Uterus (tissue), 4 donors: ENCODE data around the gene HIF1AN. TPM values are rescaled to one million over a fixed set of nuclear protein-coding genes. Genes with fewer than 3 reads are reported as not detected.

Source experiments
- DNase-seq, 2 donors: peaks; one replicate each; pipeline ENCODE4 v3.0.0-alpha.2; 2019 to 2020
- H3K27ac ChIP-seq, 2 donors: fragments of 200-600 bp; sonication (generic); 1 replicate in 1 of 2; 2 replicates in 1 of 2; pipeline ENCODE4 v1.5.1; 2016 to 2018
- H3K27me3 ChIP-seq, 2 donors: fragments of 200-600 bp; sonication (generic); one replicate each; pipeline ENCODE4 v1.5.1; 2018 to 2019; ENCODE audit warnings: control low read depth in 1 of 2
- H3K36me3 ChIP-seq, 2 donors: fragments of 200-600 bp; sonication (generic); one replicate each; pipeline ENCODE4 v1.5.1; 2019; ENCODE audit warnings: control low read depth in 1 of 2
- H3K4me1 ChIP-seq, 2 donors: fragments of 200-600 bp; sonication (generic); one replicate each; pipeline ENCODE4 v1.5.1; 2018 to 2019; ENCODE audit warnings: control low read depth in 1 of 2
- H3K4me3 ChIP-seq, 2 donors: fragments of 200-600 bp; sonication (generic); 1 replicate in 1 of 2; 2 replicates in 1 of 2; pipeline ENCODE4 v1.5.1; 2018 to 2019; ENCODE audit warnings: mild to moderate bottlenecking in 1 of 2
- H3K9me3 ChIP-seq, 2 donors: fragments of 200-600 bp; sonication (generic); one replicate each; pipeline ENCODE4 v1.5.1; 2019; ENCODE audit warnings: control low read depth in 1 of 2
- CTCF ChIP-seq, 4 experiments: fragments of 200-600 bp in 2 of 4; fragments of 450-650 bp in 2 of 4; sonication (generic) in 2 of 4; IDR thresholded peaks; one replicate each; pipeline ENCODE4 v1.5.1; 2016 to 2019; ENCODE audit warnings: antibody characterized with exemption in 4 of 4, mild to moderate bottlenecking in 2 of 4, moderate library complexity in 1 of 4
- POLR2A ChIP-seq, 2 donors: fragments of 450-650 bp; IDR thresholded peaks; one replicate each; pipeline ENCODE4 v1.6.1; 2016; ENCODE audit warnings: antibody characterized with exemption in 2 of 2, mild to moderate bottlenecking in 1 of 2, moderate library complexity in 1 of 2
- intact Hi-C: fragments of 100-400 bp; cut with DNase I; formaldehyde crosslinking; loops from one replicate; pipeline ENCODE4 v1.15.1; 2023; ENCODE audit warnings: low total_unique reads
- total RNA-seq, 4 donors: library from RNA; depleted of rRNA in 3 of 4; stranded (reverse); fragments of >200 nt in 3 of 4; gene quantifications; one replicate each; pipeline versions ENCODE4 v1.1.0 to v1.2.4, GENCODE V29; 2014 to 2023
- donor health status: DM: yes; HTN: yes; CAD: no.

The HIF1AN gene
- total RNA-seq, 4 donors from 2014 or later: 2.8 to 36.2 (median 13.6) TPM

GRCh38 chr10:100600218-100600617 is 64.5 kb downstream of the HIF1AN start:
- TF ChIP-seq CTCF (IDR thresholded peaks at IDR 0.05): no peak
- TF ChIP-seq POLR2A (IDR thresholded peaks at IDR 0.05): no peak
- Histone ChIP-seq H3K9me3 (no peaks in the 10 kb centered on the region), H3K27ac (no peak overlapping the region), H3K27me3 (no peaks in the 10 kb centered on the region), H3K4me3 (no peak overlapping the region), H3K36me3 (no peaks in the 10 kb centered on the region), H3K4me1 (no peaks in the 10 kb centered on the region)
- no peak for DNase-seq
- intact Hi-C loops: no loop called here

- no peak for DNase-seq
- no peaks in the 10 kb centered on the region for H3K9me3 ChIP-seq
- H3K4me3 ChIP-seq: no peak overlapping the region
- H3K4me1 ChIP-seq: no peaks in the 10 kb centered on the region
- H3K36me3 ChIP-seq: no peaks in the 10 kb centered on the region
- H3K27ac ChIP-seq: no peak overlapping the region
- TF ChIP-seq CTCF (IDR thresholded peaks at IDR 0.05): no peak
- TF ChIP-seq POLR2A (IDR thresholded peaks at IDR 0.05): no peak
- intact Hi-C loops: no loop called here
- no peaks in the 10 kb centered on the region for H3K27me3 ChIP-seq
These were observed 71.7 kb downstream of the HIF1AN start for GRCh38 chr10:100607439-100607838.

Other genes with a start within 250 kb of the HIF1AN start
- gene BLOC1S2, start 249.3 kb upstream of the HIF1AN start, total RNA-seq: 10 to 100 TPM in 2 of 4 donors, 1 to 10 TPM in 1, under 1 TPM in 1; 0.51 to 22.7 (median 13.3) TPM
- gene PKD2L1, start 205.7 kb upstream of the HIF1AN start, total RNA-seq: not detected
- 10 to 100 TPM in 1 of 4 donors, 1 to 10 TPM in 2, under 1 TPM in 1; 0.59 to 29.8 (median 6.0) TPM for gene SCD, start 188.7 kb upstream of the HIF1AN start, total RNA-seq
- under 1 TPM in 1 of 4 donors, not detected in 3; 0.28 TPM for gene WNT8B, start 72.9 kb upstream of the HIF1AN start, total RNA-seq
- 10 to 100 TPM in 2 of 4 donors, 1 to 10 TPM in 2; 7.6 to 19.5 (median 13.8) TPM for gene SEC31B, start 16.1 kb upstream of the HIF1AN start, total RNA-seq
- 100 to 1,000 TPM in 2 of 4 donors, 10 to 100 TPM in 2; 78.3 to 134 (median 111) TPM for gene NDUFB8, start 6.1 kb upstream of the HIF1AN start, total RNA-seq
- 10 to 100 TPM in 2 of 4 donors, under 1 TPM in 1, not detected in 1; 0.64 to 39.7 (median 21.3) TPM for gene PAX2, start 209.6 kb downstream of the HIF1AN start, total RNA-seq